K562 (cell line): ENCODE measurements around the gene USP5. TPM values are rescaled to one million over a fixed set of nuclear protein-coding genes. Genes with fewer than 3 reads are reported as not detected.
A peak's percentile ranks its signal among the peaks of the same experiment; 100 is the strongest.

Source experiments
- CEBPG ChIP-seq, 3 experiments: fragments of 200-800 bp in 1 of 3; sonication (Bioruptor generic) in 1 of 3; sonication (generic) in 1 of 3; formaldehyde crosslinking in 1 of 3; IDR thresholded peaks in 2 of 3; conservative IDR thresholded peaks in 1 of 3; 2 replicates each; pipeline versions ENCODE4 v1.6.1 to v1.8.0; 2016 to 2022; ENCODE audit warnings: missing compliant biosample characterization in 2 of 3, missing genetic modification characterization in 2 of 3, mild to moderate bottlenecking in 1 of 3, missing genetic modification reagents in 1 of 3
- CSDE1 ChIP-seq, 2 experiments: fragments of 450-650 bp; IDR thresholded peaks; 2 replicates each; pipeline ENCODE4 v1.6.1; 2016; ENCODE audit warnings: mild to moderate bottlenecking in 1 of 2
- ETV5 ChIP-seq: sonication (generic); formaldehyde crosslinking; IDR thresholded peaks from 2 replicates; pipeline ENCODE4 v1.4.0; 2020; ENCODE audit warnings: low read depth, mild to moderate bottlenecking, missing genetic modification reagents
- HDAC3 ChIP-seq: fragments of 450-650 bp; IDR thresholded peaks from 2 replicates; pipeline ENCODE4 v1.6.1; 2018; ENCODE audit warnings: borderline replicate concordance, mild to moderate bottlenecking, moderate library complexity; ENCODE audit not compliant: partially characterized antibody
- HSF4 ChIP-seq: fragments of 250-450 bp; sonication (Bioruptor Pico); IDR thresholded peaks from 2 replicates; pipeline ENCODE4 v2.1.2; 2022; ENCODE audit warnings: mild to moderate bottlenecking, moderate library complexity, borderline replicate concordance
- KDM1A ChIP-seq, 2 experiments: fragments of 450-650 bp; IDR thresholded peaks; 2 replicates each; pipeline ENCODE4 v1.6.1; 2016; ENCODE audit warnings: mild to moderate bottlenecking in 2 of 2
- KLF16 ChIP-seq: IDR thresholded peaks from 2 replicates; pipeline ENCODE4 v1.6.1; 2016; ENCODE audit warnings: antibody characterized with exemption
- PURB ChIP-seq: sonication (generic); formaldehyde crosslinking; IDR thresholded peaks from 2 replicates; pipeline ENCODE4 v1.9.0; 2021; ENCODE audit warnings: low read depth, mild to moderate bottlenecking, missing genetic modification reagents
- TAF7 ChIP-seq: fragments of 450-650 bp; IDR thresholded peaks from 2 replicates; pipeline ENCODE4 v1.6.1; 2016; ENCODE audit warnings: missing genetic modification characterization, missing compliant biosample characterization
- ZFX ChIP-seq: sonication (generic); formaldehyde crosslinking; IDR thresholded peaks from 2 replicates; pipeline ENCODE4 v1.8.0; 2022; ENCODE audit warnings: mild to moderate bottlenecking, missing genetic modification reagents, moderate library complexity
- ZNF212 ChIP-seq: fragments of 450-650 bp; formaldehyde crosslinking; IDR thresholded peaks from 2 replicates; pipeline ENCODE4 v1.4.0; 2020; ENCODE audit warnings: mild to moderate bottlenecking
- ZNF436 ChIP-seq: fragments of 250-450, 450-650 bp; sonication (Bioruptor Pico); formaldehyde crosslinking; IDR thresholded peaks from 2 replicates; pipeline ENCODE4 v1.7.0; 2020; ENCODE audit warnings: mild to moderate bottlenecking
- polyA plus RNA-seq, 8 experiments: library from polyadenylated mRNA; depleted of rRNA in 4 of 8; stranded (reverse) in 5 of 8; unstranded in 3 of 8; fragments of >200 nt; fragmentation: Nextera tagmentation in 2 of 8; fragmentation: Illumina TruSeq in 1 of 8; extraction: Ambion mirVana in 2 of 8; extraction: Trizol in 1 of 8; gene quantifications; 2 replicates each; pipeline versions ENCODE4 v1.2.1 to v1.2.3, GENCODE V29; 2011 to 2014; ENCODE audit warnings: inconsistent platforms in 1 of 8, missing spikeins in 1 of 8
- total RNA-seq, 7 experiments: library from RNA; depleted of rRNA in 6 of 7; stranded (reverse); fragments of >200 nt in 6 of 7; fragmentation: Illumina TruSeq in 2 of 7; extraction: Trizol in 2 of 7; gene quantifications; 2 replicates each; pipeline versions ENCODE4 v1.2.1 to v1.2.3, GENCODE V29; 2011 to 2021; ENCODE audit warnings: low replicate concordance in 1 of 7
- TF ChIP-seq, protein P1 (sequence below): fragments of 450-650 bp; formaldehyde crosslinking; IDR thresholded peaks from 2 replicates; pipeline ENCODE4 v1.4.0; 2022; ENCODE audit warnings: missing genetic modification characterization
- TF ChIP-seq, protein P2 (sequence below): fragments of 250-450 bp; sonication (Bioruptor Pico); IDR thresholded peaks from 2 replicates; pipeline ENCODE4 v1.4.0; 2020
- TF ChIP-seq, protein P3 (sequence below): fragments of 250-450 bp; sonication (Bioruptor Pico); IDR thresholded peaks from 2 replicates; pipeline ENCODE4 v1.4.0; 2020; ENCODE audit warnings: borderline replicate concordance
- TF ChIP-seq, protein P4 (sequence below): sonication (generic); formaldehyde crosslinking; IDR thresholded peaks from 2 replicates; pipeline ENCODE4 v1.8.0; 2022; ENCODE audit warnings: mild to moderate bottlenecking, missing genetic modification reagents

The USP5 gene
- total and polyA plus RNA-seq, 9 of the 15 experiments (the other 6 are each of a cell fraction or from before 2014, with no cell fraction given) = 1.4 to 107 (median 48.6) TPM

DNA sequence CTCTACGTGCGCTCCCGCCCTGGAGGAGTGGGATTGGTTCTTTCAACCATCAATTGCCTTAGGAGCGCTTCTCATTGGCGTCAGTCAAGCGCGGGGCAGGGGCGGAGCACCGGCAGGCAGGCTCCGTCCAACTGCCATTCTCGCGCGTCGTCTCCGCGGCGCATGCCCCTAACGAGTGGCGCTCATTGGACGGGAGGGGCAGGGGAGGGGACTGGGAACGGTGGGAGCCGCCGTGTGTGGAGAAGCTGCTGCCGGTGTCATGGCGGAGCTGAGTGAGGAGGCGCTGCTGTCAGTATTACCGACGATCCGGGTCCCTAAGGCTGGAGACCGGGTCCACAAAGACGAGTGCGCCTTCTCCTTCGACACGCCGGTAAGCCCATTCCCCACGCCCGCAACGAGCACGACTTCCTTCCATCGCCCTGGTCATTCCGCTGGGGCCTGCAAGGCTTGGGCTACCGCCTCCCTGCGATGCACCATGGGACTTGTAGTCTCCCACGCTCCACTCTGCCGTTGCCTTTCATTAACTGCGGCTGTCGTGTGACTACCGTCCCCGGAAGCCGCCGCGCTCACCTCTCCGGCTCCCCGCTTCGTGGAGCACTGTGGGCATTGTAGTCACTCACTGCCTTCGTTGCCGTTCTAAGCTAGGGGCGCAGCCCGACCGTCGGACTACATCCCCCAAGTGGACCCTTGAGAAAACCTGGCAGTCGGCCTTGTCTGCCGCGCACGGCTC, at the start of gene USP5 (continued):
- TF ChIP-seq, protein P1, sequence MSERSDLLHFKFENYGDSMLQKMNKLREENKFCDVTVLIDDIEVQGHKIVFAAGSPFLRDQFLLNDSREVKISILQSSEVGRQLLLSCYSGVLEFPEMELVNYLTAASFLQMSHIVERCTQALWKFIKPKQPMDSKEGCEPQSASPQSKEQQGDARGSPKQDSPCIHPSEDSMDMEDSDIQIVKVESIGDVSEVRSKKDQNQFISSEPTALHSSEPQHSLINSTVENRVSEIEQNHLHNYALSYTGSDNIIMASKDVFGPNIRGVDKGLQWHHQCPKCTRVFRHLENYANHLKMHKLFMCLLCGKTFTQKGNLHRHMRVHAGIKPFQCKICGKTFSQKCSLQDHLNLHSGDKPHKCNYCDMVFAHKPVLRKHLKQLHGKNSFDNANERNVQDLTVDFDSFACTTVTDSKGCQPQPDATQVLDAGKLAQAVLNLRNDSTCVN (CRISPR knock-in tag) = peak; percentile 22; the same call in 1 of the 2 replicates
- TF ChIP-seq ZNF436 (CRISPR knock-in tag) = no peak
- TF ChIP-seq CEBPG (CRISPR knock-in tag; IDR thresholded peaks at IDR 0.05) = no peak
- no peak for TF ChIP-seq CEBPG (tag; conservative IDR thresholded peaks at IDR 0.05 in 1 of 2, IDR thresholded peaks at IDR 0.05 in 1 of 2)
- TF ChIP-seq KDM1A (IDR thresholded peaks at IDR 0.05) = no peak
- no peak; the same call in 1 of the 2 replicates for TF ChIP-seq ETV5 (CRISPR knock-in tag)
- peak; percentile 33; the same call in 1 of the 2 replicates for TF ChIP-seq TAF7 (tag)
- TF ChIP-seq, protein P2, sequence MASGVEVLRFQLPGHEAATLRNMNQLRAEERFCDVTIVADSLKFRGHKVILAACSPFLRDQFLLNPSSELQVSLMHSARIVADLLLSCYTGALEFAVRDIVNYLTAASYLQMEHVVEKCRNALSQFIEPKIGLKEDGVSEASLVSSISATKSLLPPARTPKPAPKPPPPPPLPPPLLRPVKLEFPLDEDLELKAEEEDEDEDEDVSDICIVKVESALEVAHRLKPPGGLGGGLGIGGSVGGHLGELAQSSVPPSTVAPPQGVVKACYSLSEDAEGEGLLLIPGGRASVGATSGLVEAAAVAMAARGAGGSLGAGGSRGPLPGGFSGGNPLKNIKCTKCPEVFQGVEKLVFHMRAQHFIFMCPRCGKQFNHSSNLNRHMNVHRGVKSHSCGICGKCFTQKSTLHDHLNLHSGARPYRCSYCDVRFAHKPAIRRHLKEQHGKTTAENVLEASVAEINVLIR = peak; percentile 82
- TF ChIP-seq, protein P3, sequence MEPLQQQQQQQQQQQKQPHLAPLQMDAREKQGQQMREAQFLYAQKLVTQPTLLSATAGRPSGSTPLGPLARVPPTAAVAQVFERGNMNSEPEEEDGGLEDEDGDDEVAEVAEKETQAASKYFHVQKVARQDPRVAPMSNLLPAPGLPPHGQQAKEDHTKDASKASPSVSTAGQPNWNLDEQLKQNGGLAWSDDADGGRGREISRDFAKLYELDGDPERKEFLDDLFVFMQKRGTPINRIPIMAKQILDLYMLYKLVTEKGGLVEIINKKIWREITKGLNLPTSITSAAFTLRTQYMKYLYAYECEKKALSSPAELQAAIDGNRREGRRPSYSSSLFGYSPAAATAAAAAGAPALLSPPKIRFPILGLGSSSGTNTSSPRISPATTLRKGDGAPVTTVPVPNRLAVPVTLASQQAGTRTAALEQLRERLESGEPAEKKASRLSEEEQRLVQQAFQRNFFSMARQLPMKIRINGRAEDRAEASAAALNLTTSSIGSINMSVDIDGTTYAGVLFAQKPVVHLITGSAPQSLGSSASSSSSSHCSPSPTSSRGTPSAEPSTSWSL (CRISPR knock-in tag) = no peak; the same call in 1 of the 2 replicates
- no peak for TF ChIP-seq CSDE1 (IDR thresholded peaks at IDR 0.05)
- TF ChIP-seq ZFX = peak; percentile 98
- TF ChIP-seq ZNF212 (CRISPR knock-in tag) = no peak
- no peak for TF ChIP-seq KLF16
- TF ChIP-seq, protein P4, sequence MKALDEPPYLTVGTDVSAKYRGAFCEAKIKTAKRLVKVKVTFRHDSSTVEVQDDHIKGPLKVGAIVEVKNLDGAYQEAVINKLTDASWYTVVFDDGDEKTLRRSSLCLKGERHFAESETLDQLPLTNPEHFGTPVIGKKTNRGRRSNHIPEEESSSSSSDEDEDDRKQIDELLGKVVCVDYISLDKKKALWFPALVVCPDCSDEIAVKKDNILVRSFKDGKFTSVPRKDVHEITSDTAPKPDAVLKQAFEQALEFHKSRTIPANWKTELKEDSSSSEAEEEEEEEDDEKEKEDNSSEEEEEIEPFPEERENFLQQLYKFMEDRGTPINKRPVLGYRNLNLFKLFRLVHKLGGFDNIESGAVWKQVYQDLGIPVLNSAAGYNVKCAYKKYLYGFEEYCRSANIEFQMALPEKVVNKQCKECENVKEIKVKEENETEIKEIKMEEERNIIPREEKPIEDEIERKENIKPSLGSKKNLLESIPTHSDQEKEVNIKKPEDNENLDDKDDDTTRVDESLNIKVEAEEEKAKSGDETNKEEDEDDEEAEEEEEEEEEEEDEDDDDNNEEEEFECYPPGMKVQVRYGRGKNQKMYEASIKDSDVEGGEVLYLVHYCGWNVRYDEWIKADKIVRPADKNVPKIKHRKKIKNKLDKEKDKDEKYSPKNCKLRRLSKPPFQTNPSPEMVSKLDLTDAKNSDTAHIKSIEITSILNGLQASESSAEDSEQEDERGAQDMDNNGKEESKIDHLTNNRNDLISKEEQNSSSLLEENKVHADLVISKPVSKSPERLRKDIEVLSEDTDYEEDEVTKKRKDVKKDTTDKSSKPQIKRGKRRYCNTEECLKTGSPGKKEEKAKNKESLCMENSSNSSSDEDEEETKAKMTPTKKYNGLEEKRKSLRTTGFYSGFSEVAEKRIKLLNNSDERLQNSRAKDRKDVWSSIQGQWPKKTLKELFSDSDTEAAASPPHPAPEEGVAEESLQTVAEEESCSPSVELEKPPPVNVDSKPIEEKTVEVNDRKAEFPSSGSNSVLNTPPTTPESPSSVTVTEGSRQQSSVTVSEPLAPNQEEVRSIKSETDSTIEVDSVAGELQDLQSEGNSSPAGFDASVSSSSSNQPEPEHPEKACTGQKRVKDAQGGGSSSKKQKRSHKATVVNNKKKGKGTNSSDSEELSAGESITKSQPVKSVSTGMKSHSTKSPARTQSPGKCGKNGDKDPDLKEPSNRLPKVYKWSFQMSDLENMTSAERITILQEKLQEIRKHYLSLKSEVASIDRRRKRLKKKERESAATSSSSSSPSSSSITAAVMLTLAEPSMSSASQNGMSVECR (CRISPR knock-in tag) = peak; percentile 78; the same call in 1 of the 2 replicates
- TF ChIP-seq HDAC3 = no peak
- TF ChIP-seq HSF4 (CRISPR knock-in tag) = peak; percentile 69; the same call in 1 of the 2 replicates
- no peak for TF ChIP-seq PURB (CRISPR knock-in tag)
